Measurements from ENCODE around the gene ERI2.
"Not testable (repeated sequence)": the region's sequence is repeated elsewhere in the genome, so short reads cannot be mapped to it uniquely, and the experiment has no call there.

ERI2 gene

DNA sequence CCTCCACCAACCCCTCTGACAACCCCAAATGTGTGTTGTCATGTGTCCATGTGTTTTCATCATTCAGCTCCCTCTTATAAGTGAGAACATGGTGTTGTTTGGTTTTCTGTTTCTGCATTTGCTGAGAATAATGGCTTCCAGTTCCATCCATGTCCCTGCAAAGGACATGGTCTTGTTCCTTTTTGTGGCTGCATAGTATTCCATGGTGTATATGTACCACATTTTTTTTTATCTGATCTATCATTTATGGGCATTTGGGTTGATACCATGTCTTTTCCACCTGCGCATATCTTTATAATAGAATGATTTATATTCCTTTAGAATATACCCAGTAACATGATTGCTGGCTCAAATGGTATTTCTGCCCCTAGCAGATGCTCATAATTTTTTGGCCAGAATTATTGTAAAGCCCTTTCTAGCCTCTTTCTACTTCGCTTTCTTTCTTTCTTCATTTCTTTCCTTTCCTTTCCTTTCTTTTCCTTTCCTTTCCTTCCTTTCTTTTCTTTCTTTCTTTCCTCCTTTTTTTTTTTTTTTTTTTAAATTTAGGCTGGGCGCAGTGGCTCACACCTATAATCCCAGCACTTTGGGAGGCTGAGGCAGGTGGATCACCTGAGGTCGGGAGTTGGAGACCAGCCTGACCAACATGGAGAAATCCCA, 12.8 kb upstream of the ERI2 start:
- no peak for DNase-seq (ENCODE audit: low spot score)

DNA sequence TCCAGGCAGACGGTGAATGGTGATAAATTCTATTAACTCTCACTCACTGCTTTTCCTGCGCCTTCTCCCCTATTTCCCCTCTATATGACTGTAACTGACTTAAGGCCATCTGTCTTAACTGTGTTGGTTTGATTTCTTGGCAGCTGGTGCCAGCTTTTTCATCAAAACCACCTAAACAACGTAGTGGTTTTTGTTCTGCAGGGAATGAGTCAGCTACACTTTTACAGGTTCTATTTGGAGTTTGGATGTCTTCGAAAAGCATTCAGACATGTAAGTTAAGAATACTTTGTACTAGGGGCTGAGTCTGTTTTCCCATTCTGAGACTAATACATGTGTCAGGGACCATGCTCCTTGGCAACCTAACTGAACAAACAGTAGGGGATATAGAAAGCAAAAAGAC, 8.5 kb upstream of the ERI2 start:
- peak; percentile 63 for DNase-seq (ENCODE audit: low spot score)

DNA sequence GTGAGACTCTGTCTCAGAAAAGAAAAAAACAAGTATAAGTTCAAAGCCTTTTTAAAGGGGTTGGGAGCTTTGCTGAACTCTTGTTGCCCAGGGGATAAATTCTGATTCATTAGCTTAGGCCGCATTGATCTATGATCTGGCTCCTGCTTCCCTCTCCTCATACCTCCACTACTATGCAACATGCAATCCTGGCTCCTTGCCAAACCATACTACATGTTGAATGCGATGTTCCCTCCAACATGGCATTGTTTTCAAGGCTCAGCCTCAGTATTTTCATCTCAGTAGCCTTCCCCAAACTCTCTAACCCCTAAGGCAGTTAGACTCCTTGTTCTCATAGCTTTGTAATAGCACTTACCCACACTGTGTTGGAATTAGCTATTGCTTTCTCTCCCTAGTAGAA, 6.2 kb upstream of the ERI2 start:
- DNase-seq (ENCODE audit: low spot score) = no peak

DNA sequence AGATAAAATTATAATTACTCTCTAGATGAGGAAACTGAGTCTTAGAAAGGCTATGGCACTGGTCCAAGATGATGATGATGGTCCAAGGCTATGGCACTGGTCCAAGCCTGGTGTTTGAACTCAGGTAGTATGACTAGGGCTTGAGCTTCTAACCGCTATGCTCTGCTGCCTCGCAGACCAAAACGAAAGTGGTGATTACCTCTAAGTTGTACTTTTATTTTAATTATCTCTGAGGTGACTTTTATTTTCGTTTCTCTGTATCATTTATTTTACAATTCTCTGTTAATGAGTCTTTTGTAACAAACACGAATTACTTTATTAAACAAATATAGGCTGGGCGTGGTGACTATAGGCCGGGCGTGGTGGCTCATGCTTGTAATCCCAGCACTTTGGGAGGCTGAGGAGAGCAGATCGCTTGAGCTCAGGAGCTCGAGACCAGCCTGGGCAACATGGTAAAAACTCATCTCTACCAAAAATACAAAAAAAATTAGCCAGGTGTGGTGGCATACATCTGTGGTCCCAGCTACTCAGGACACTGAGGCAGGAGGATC, 5.7 kb upstream of the ERI2 start:
- no peak for DNase-seq (ENCODE audit: low spot score)

DNA sequence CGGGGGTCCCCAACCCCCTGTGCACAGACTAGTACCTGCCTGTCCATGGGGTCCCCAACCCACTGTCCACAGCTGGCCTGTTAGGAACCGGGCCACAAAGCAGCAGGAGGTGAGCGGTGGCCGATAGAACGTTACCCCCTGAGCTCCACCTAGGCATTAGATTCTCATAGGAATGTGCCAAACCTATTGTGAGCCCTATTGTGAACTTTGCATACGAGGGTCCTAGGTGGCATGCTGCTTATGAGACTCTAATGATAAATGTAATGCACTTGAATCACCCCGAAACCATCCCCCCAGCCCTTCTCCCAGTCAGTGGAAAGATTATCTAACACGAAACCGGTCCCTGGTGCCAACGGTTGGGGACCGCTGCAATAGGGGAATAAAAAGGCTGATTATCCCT, 1.6 kb upstream of the ERI2 start:
- DNase-seq (ENCODE audit: low spot score) = no peak

DNA sequence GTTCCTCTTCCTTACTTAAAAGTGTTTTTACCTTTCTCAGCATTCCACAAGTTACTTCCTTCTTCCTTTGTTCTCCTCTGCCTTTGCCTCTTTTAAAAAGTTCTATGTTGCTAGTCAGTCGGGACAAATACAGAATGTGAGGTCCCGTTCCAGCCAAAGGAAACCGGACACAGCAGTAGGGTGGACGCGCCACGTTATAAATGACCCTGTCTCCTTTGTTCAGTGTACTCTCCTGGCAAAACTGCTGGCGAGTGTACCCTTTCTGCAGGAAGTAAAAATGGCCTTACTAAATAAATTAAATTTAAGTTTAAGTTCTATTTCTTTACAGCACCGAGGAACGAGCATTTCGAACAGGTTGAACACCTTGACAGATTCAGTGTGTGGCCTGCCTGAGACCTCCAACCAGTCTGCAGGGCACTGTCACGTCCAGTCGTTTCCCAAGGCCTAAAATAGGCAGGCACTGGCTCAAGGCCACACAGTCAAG, 546 bp downstream of the ERI2 start:
- not testable (repeated sequence) for DNase-seq (ENCODE audit: low spot score)

DNA sequence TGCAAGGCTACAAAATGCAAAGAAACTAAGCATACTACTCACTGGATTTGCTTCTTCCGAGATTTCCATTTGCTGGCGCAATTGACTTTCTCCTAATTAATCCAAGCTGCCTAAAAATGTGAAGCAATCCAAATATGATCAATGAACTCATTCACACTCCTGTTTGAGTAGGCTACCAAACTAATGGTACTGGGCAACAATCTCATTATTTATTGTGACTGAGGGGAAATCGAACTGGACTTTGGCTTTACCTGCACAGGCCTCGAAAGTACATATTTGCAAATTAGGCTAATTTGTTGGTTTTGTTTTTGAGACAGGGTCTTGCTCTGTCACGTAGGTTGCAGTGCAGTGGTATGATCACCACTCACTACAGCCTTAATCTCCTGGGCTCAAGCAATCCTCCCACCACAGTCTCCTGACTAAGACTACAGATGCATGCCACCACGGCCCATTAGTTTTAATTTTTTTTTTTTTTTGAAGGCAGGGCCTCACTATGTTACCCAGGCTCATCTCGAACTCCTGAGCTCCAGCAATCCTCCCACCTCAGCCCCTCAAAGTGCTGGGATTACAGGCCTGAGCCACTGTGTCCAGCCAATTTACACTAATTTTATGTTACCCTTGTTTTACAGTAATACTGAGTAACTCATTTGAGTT, 2.6 kb downstream of the ERI2 start:
- DNase-seq (ENCODE audit: low spot score) = no peak

DNA sequence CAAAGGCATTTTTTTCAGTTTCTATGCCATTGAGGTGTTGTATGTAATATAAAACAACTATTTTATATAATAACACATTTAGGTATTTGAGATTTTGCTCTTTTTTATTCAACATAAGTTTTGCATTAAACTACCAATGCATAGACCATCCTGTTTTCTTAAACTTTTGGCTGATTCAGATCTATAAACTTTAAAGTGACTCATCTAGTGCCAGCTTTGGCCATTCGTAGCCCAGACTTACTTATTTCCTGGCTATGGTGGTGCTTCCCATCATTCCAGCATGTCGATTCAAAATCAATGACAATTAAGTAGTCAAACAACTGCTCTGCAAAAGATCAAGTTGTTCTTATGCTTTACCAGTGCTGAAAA, 3.1 kb downstream of the ERI2 start:
- DNase-seq (ENCODE audit: low spot score) = no peak

DNA sequence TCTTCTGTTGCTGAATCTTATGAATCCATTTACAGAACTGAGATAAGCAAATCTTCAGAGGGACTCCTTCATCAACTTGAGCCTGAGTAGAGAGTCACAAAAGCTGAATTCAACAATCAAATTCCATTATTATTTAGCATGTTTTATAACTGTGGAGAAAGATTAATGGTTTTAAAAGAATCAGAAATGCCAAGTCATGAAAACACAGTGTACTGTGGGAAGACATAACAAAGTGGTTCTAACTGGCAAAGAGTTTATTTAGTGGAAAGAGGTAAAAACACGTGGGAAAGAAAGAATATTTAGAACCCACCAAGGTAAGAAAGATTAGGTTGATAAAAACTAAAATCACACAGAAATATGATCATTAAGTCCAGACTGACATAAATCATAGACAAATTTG, 5.0 kb downstream of the ERI2 start:
- no peak for DNase-seq (ENCODE audit: low spot score)

DNA sequence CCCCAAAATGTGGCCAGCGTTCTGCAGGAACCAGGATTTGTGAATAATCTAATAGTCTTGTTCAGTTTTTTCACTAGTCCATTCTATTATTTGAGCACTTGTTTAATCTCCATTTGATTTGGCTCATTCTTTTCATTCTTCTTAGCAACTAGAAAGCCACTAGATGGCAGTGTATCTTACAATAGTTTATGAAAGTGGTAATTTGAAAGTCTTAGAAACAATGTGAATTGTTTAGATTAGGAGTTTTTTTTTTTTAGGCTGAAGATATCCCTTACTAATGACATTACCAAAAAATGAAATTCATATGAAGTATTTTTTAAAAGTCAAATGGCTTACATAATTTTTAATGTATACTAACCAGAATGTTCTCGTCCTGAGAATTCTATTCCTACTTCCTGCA, 6.7 kb downstream of the ERI2 start:
- no peak for DNase-seq (ENCODE audit: low spot score)

DNA sequence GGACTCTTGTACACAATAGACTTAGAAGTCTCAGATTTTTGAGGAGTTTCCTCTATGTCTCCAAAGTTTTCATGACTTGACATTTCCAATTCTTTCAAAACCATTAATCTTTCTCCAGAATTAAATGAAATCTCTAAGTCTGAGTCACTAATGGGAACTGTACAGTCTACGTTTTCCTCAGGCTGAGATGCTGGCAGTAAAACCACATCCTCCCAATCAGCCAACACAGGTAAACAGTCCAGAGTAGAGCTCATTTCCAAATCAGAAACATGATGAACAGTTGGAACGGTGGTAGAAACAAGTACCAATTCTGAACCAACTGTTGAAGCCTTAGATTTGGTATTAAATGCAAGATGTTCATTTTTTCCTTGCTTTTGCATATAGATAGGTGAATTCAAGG, 7.9 kb downstream of the ERI2 start:
- DNase-seq (ENCODE audit: low spot score) = no peak

DNA sequence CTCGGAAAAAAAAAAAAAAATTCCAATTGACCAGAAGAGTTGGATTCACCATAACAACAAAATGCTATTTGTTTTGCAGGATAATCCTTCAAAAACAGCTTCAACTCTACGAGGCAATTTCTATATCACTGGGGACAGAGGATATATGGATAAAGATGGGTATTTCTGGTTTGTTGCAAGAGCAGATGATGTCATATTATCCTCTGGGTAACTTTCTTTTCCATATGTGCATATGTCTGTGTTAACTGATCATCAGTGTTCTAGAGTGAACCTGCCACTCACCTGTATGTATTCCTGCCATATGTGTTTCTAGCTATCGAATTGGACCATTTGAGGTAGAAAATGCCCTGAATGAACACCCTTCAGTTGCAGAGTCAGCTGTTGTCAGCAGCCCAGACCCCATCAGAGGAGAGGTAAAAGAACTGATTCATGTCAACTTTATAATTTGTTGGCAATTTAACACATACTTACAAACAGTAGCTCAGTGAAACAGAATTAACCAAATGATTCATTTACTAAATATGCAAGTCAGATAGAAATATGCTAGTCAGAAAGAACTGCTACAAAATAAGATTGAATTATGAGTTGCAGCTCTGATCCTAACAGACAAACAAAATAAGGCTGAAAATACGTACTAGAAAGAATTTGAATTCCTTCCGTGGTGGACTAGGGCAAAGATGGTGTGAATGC, 14.2 kb downstream of the ERI2 start:
- no peak for DNase-seq (ENCODE audit: low spot score)

DNA sequence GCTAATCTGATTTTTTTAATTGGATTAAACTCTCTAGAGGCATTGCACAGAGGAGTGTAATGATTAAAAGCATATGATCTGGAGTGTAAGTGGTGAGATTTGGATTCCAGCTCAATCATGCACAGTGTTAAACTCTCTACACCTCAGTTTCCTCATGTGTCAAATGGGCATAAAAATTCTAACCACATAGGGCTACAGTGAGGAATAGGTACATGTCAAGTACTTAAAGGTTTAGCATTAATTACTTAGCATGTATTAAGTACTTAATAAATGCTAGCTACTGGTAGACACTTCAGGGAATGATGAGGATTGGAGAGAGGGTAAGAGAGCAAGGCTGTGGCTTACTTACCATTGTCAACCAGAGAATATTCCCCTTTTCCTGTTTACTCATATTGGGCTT, 17.1 kb downstream of the ERI2 start:
- DNase-seq (ENCODE audit: low spot score) = no peak

DNA sequence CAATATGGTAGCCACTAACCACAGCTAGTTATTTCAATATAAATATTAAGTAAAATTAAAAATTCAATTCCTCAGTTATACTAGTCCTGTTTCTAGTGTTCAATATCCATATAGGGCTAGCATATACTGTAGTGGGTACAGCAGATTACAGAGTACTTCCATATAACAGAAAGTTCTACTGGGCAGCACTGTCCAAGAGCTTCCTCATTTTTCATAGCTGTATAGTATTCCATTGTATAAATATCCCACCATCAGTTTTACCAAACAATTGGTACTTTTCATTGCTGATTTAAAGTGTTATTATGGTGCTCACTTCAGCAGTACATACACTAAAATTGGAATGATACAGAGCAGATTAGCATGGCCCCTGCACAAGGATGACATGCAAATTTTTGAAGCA, 22.1 kb downstream of the ERI2 start:
- DNase-seq (ENCODE audit: low spot score) = no peak

DNA sequence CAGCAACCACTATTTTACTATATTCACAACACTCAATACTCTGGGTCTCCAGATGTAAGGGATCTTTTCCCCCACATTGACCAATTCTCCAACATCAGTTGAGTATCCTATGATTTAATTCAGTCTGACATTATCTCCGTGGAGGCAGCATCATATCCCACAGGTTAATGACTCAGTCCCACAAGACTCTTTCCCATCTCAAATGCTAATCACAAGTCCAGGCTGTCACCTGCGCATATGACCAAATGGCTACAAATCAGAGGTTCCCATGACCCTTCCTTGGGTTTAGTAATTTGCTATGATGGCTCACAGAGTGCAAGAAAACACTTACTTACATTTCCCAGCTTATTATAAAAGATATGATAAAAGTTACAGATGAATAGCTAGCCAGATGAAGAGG, 23.8 kb downstream of the ERI2 start:
- no peak for DNase-seq (ENCODE audit: low spot score)

DNA sequence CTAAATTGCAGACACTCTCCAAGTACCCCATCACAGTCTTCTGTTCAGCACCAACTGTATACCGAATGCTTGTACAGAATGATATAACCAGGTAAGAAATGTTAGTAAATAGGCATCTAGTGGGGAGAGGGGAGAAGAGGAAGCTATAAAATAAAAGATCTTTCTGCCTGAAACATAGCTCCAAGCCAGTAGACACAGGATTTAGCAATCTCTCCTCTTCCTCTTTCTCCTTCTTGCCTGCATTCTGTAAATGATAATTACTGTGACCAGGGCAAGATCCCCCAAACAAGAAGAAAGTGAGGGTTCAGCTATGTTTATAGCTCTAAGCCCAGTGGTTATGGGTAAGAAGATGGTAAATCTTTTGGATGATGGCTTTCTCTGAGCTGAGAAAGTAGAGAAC, 24.6 kb downstream of the ERI2 start:
- DNase-seq (ENCODE audit: low spot score) = no peak

DNA sequence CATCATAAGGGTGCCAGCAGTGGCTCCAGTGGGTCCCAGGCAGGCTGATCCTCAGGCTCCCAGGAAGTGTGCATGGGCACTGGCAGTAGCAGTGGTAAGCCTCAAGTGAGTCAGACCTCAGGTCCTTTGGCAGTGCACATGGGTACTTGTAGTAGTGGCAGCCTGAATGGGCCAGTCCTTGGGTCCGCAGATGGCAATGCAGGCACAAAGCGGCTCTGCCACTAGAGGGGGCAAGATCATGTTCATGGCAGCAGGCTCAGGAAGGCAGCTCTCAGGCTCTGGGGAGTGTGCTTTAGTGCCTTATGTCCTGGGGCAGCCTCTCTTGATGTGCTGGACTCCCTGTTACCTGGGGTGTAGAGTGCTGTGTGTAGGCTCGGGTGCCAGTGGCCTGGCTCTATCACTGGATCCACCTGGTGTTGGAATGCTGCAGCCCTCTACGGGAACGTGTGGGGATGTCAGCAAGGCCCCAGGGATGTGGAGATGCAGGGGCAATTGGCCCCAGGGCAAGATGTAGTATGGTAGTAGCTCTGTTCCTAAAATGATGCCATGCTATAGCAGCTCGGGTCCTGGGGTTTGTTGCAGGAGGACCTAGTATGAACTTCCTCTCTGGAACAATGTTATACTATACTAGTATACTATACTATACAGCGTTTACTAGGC, 31.4 kb downstream of the ERI2 start:
- DNase-seq (ENCODE audit: low spot score) = peak; percentile 73

DNA sequence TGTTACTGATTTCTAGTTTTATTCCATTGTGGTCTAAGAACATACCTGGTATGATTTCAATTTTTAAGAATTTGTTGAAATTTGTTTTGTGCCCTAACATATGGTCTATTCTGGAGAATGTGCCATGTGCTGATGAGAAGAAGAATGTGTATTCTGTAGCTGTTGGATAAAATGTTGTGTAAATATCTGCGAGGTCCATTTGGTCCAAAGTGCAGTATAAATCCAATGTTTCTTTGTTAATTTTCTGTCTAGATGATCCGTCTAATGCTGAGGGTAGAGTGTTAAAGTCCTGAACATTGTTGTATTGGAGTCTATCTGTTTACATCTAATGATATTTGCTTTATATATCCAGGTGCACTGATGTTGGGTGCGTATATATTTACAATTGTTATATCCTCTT, 32.6 kb downstream of the ERI2 start:
- DNase-seq (ENCODE audit: low spot score) = no peak

DNA sequence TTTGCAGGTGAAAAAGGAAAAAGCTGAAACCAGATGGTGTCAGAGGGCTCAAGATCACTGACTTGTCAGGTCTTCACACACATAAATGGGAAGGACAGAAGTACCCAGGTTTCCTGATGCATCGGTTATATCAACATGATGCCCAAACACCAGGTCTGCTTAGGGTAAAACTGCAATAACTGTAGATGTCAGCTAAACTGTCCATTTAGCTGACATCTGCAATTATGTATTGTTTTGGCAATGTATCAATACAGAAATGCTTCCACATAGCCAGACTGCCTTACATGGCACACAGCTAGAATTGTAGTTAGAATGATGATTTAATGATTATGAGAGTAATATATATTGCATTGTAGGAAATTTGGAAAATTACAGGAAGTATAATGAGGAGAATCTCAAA, 37.5 kb downstream of the ERI2 start:
- no peak for DNase-seq (ENCODE audit: low spot score)

DNA sequence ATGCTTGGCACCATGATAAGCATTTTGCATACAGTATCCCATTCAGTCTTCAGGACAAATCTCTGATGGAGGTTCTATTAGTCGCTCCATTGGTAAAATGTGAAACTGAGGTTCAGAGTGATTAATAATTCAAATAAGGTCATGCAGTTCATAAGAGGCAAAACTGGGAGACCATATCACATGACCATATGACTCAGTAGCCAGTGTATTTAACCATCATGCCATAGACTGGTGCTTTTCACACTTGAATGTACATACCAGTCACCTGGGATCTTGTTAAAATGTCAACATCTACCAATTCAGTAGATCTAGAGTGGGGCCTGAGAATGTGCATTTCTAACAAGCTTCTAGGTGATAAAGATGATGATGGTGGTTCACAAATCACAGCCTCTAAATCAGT, 38.2 kb downstream of the ERI2 start:
- DNase-seq (ENCODE audit: low spot score) = no peak

DNA sequence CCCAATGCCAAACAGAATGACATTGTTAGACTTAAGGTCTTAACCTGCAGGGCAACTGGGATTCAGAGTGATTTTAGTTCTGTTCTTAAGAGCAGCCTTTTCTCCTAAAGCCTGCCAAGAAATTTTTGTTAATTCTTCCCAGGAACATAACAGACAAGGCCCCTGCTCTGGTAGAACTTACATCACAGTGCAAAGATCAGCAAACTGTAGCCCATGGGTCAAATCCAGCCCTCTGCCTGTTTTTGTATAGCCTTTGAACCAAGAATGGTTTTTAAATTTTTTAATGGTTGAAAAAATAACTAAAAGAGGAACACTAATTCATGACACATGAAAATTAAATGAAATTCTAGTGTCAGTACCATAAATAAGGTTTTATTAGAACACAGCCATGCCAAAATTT, 38.7 kb downstream of the ERI2 start:
- no peak for DNase-seq (ENCODE audit: low spot score)

DNA sequence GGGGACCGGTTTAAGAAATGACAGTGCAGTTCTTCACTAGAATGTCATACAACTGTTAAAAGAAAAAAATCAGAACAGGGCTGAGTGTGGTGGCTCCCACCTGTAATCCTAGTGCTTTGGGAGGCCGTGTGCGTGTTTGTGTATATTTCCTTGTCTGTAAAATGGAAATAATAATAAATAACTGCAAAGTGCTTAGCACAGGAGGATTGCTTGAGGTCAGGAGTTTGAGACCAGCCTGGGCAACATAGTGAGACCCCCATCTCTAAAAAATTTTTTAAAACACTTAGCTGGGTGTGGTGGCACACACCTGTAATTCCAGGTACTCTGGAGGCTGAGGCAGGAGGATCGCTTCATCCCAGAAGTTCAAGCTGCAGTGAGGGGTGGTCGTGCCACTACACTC, 40.0 kb downstream of the ERI2 start:
- no peak for DNase-seq (ENCODE audit: low spot score)

DNA sequence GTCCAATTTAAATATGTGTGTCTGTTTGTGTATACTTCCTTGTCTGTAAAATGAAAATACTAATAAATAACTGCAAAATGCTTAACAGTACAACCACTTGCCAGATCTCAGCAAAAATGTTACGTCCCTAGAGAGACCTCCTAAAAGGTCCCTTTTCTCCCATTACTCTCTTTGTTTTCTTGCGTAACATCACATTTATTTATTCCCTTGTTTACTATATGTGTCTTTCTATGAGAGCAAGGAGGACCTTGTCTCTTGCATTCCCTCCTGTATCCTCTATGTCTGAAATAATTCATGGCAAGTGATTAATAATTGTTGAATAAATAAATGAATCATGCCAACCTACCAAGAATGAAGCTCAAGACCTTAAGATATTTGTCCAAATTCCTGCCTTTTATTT, 40.5 kb downstream of the ERI2 start:
- no peak for DNase-seq (ENCODE audit: low spot score)
